HEK293 (cell line): ENCODE data around the gene LAMA2.

Experiments
- CTCF ChIA-PET: fragments of 350-600 bp; formaldehyde crosslinking; extraction: SDS; loops from one replicate; lab custom pipeline; 2021; ENCODE audit warnings: antibody characterized with exemption; lab: Yijun Ruan, JAX
- POLR2A ChIA-PET: fragments of 300-600 bp; formaldehyde crosslinking; extraction: SDS; loops from one replicate; lab custom pipeline; 2020; ENCODE audit warnings: antibody characterized with exemption, inconsistent platforms; lab: Yijun Ruan, JAX
- H3K27ac ChIP-seq: fragments of 200-500 bp; sonication (Bioruptor generic); 2 replicates; pipeline ENCODE4 v1.5.1; 2014; ENCODE audit warnings: low read depth, low read length, control low read depth, inconsistent platforms; ENCODE audit errors: extremely low read depth
- H3K36me3 ChIP-seq, 2 experiments: fragments of 200-500 bp in 1 of 2; sonication (Bioruptor generic) in 1 of 2; 1 replicate in 1 of 2; 2 replicates in 1 of 2; pipeline ENCODE4 v1.5.1; 2014 to 2017; ENCODE audit warnings: inconsistent platforms in 2 of 2, low read length in 2 of 2; ENCODE audit not compliant: control insufficient read depth in 2 of 2, insufficient read depth in 1 of 2
- H3K4me1 ChIP-seq: fragments of 200-500 bp; sonication (Bioruptor generic); 2 replicates; pipeline ENCODE4 v1.5.1; 2014; ENCODE audit warnings: mild to moderate bottlenecking, low read length, inconsistent platforms; ENCODE audit not compliant: control insufficient read depth, insufficient read depth
- H3K4me3 ChIP-seq: 2 replicates; pipeline ENCODE4 v1.5.1; 2011; ENCODE audit warnings: low read depth, mild to moderate bottlenecking, control low read depth, low read length, moderate library complexity
- H3K9me3 ChIP-seq: fragments of 200-500 bp; sonication (Bioruptor generic); 2 replicates; pipeline ENCODE4 v1.5.1; 2014; ENCODE audit warnings: low read depth, low read length, inconsistent platforms; ENCODE audit not compliant: control insufficient read depth, insufficient read depth
- EGR2 ChIP-seq: fragments of 450-650 bp; formaldehyde crosslinking; IDR thresholded peaks from 2 replicates; pipeline ENCODE4 v1.5.1; 2016; ENCODE audit warnings: low read depth, missing biosample characterization, missing genetic modification characterization
- GLI4 ChIP-seq: fragments of 450-650 bp; formaldehyde crosslinking; IDR thresholded peaks from 2 replicates; pipeline ENCODE4 v1.5.1; 2016; ENCODE audit warnings: missing biosample characterization, missing genetic modification characterization
- KLF1 ChIP-seq: fragments of 450-650 bp; formaldehyde crosslinking; IDR thresholded peaks from 2 replicates; pipeline ENCODE4 v1.5.1; 2016; ENCODE audit warnings: missing biosample characterization, missing genetic modification characterization
- KLF8 ChIP-seq: fragments of 450-650 bp; formaldehyde crosslinking; IDR thresholded peaks from 2 replicates; pipeline ENCODE4 v1.5.1; 2016; ENCODE audit warnings: missing biosample characterization, missing genetic modification characterization
- SCRT2 ChIP-seq: fragments of 450-650 bp; formaldehyde crosslinking; IDR thresholded peaks from 2 replicates; pipeline ENCODE4 v1.5.1; 2016; ENCODE audit warnings: missing biosample characterization, missing genetic modification characterization
- SP2 ChIP-seq: fragments of 450-650 bp; formaldehyde crosslinking; IDR thresholded peaks from 2 replicates; pipeline ENCODE4 v1.5.1; 2016; ENCODE audit warnings: missing biosample characterization, missing genetic modification characterization
- SP7 ChIP-seq: fragments of 450-650 bp; formaldehyde crosslinking; IDR thresholded peaks from 2 replicates; pipeline ENCODE4 v1.5.1; 2016; ENCODE audit warnings: missing biosample characterization, missing genetic modification characterization
- WT1 ChIP-seq: fragments of 450-650 bp; formaldehyde crosslinking; IDR thresholded peaks from 2 replicates; pipeline ENCODE4 v1.5.1; 2016; ENCODE audit warnings: missing biosample characterization, missing genetic modification characterization
- ZBTB8A ChIP-seq: fragments of 450-650 bp; formaldehyde crosslinking; IDR thresholded peaks from 2 replicates; pipeline ENCODE4 v1.5.1; 2016; ENCODE audit warnings: missing biosample characterization, missing genetic modification characterization
- ZFP41 ChIP-seq: fragments of 450-650 bp; formaldehyde crosslinking; IDR thresholded peaks from 2 replicates; pipeline ENCODE4 v1.5.1; 2016; ENCODE audit warnings: missing biosample characterization, missing genetic modification characterization, borderline replicate concordance
- ZIC2 ChIP-seq: fragments of 450-650 bp; formaldehyde crosslinking; IDR thresholded peaks from 2 replicates; pipeline ENCODE4 v1.5.1; 2016; ENCODE audit warnings: missing biosample characterization, missing genetic modification characterization
- ZNF132 ChIP-seq: fragments of 450-650 bp; formaldehyde crosslinking; IDR thresholded peaks from 2 replicates; pipeline ENCODE4 v1.5.1; 2017; ENCODE audit warnings: missing biosample characterization, missing genetic modification characterization, borderline replicate concordance
- ZNF19 ChIP-seq: fragments of 450-650 bp; formaldehyde crosslinking; IDR thresholded peaks from 2 replicates; pipeline ENCODE4; 2016; ENCODE audit warnings: missing biosample characterization, missing genetic modification characterization, low read depth
- ZNF266 ChIP-seq: fragments of 450-650 bp; formaldehyde crosslinking; IDR thresholded peaks from 2 replicates; pipeline ENCODE4 v1.5.1; 2016; ENCODE audit warnings: missing biosample characterization, missing genetic modification characterization, low read depth
- ZNF362 ChIP-seq: fragments of 450-650 bp; formaldehyde crosslinking; IDR thresholded peaks from 2 replicates; pipeline ENCODE4 v1.5.1; 2016; ENCODE audit warnings: missing biosample characterization, missing genetic modification characterization
- ZNF585B ChIP-seq: fragments of 450-650 bp; formaldehyde crosslinking; IDR thresholded peaks from 2 replicates; pipeline ENCODE4 v1.5.1; 2016; ENCODE audit warnings: missing biosample characterization, missing genetic modification characterization
- ZNF639 ChIP-seq: fragments of 450-650 bp; formaldehyde crosslinking; IDR thresholded peaks from 2 replicates; pipeline ENCODE4 v1.5.1; 2016; ENCODE audit warnings: missing biosample characterization, missing genetic modification characterization
- ZSCAN5A ChIP-seq: fragments of 450-650 bp; formaldehyde crosslinking; IDR thresholded peaks from 2 replicates; pipeline ENCODE4 v1.5.1; 2016; ENCODE audit warnings: missing biosample characterization, missing genetic modification characterization

LAMA2 gene

GRCh38 chr6:129104131-129104530, 221.2 kb downstream of the LAMA2 start (continued):
- TF ChIP-seq ZBTB8A (tag by site-specific recombination) (no peak), ZNF132 (tag by site-specific recombination) (no peak), ZNF266 (tag by site-specific recombination) (no peak), ZFP41 (tag by site-specific recombination) (no peak)

GRCh38 chr6:129104560-129104959, 221.6 kb downstream of the LAMA2 start:
- no peaks in the 10 kb centered on the region for H3K9me3 ChIP-seq
- no peaks in the 10 kb centered on the region for H3K4me1 ChIP-seq
- no peak overlapping the region for H3K4me3 ChIP-seq
- no peak overlapping the region for H3K27ac ChIP-seq
- TF ChIP-seq KLF8 (no peak), ZNF19 (tag by site-specific recombination) (no peak), SP7 (peak; percentile 73; the same call in 1 of the 2 replicates), SCRT2 (tag by site-specific recombination) (0 out of 2 replicates have a peak, but pooled peaks have one; percentile 21), GLI4 (no peak)
- ChIA-PET CTCF (interaction anchor here (0.5 to 0.7 kb wide), 3 partner anchors 160 to 1566 kb away, joined by 3 to 6 read pairs (median 3); no protein-coding TSS in a partner anchor), POLR2A (no interaction called here)
- no peaks in the 10 kb centered on the region for H3K36me3 ChIP-seq

GRCh38 chr6:129105035-129105434, 222.1 kb downstream of the LAMA2 start:
- H3K4me3 ChIP-seq: no peak overlapping the region
- no peaks in the 10 kb centered on the region for H3K9me3 ChIP-seq
- no peaks in the 10 kb centered on the region for H3K36me3 ChIP-seq
- no peak for TF ChIP-seq ZNF362 (tag by site-specific recombination)
- TF ChIP-seq ZSCAN5A (tag by site-specific recombination): no peak
- no peak for TF ChIP-seq ZNF585B (tag by site-specific recombination)
- no peak for TF ChIP-seq ZNF639
- TF ChIP-seq SCRT2 (tag by site-specific recombination): no peak
- TF ChIP-seq ZIC2 (tag by site-specific recombination): peak; percentile 83
- no peak for TF ChIP-seq SP2 (tag by site-specific recombination)
- TF ChIP-seq EGR2: no peak
- no peak for TF ChIP-seq KLF1 (tag by site-specific recombination)
- POLR2A ChIA-PET: no interaction called here
- no peak overlapping the region for H3K27ac ChIP-seq
- CTCF ChIA-PET: interaction anchor here (0.6 to 0.7 kb wide), 3 partner anchors 173 to 1566 kb away, joined by 3 to 6 read pairs (median 3); no protein-coding TSS in a partner anchor
- no peaks in the 10 kb centered on the region for H3K4me1 ChIP-seq

- CTCF ChIA-PET: no interaction called here
- POLR2A ChIA-PET: interaction anchor here (0.7 kb wide), 1 partner anchor 42 kb away, joined by 3 read pairs; no protein-coding TSS in a partner anchor
- H3K36me3 ChIP-seq: no peaks in the 10 kb centered on the region
- no peak overlapping the region for H3K4me3 ChIP-seq
- no peaks in the 10 kb centered on the region for H3K9me3 ChIP-seq
- H3K27ac ChIP-seq: no peak overlapping the region
- TF ChIP-seq WT1 (tag by site-specific recombination): no peak
- H3K4me1 ChIP-seq: no peaks in the 10 kb centered on the region
These were observed 222.9 kb downstream of the LAMA2 start for GRCh38 chr6:129105793-129106192.
